K562 (cell line): ENCODE results near the gene ARHGAP22. TPM values are rescaled to one million over a fixed set of nuclear protein-coding genes. Genes with fewer than 3 reads are reported as not detected.

Source experiments
- CBX8 ChIP-seq: fragments of 200-600 bp; sonication (generic); IDR thresholded peaks from 2 replicates; pipeline ENCODE4 v1.6.1; 2012; ENCODE audit warnings: borderline replicate concordance, mixed run types, low read depth, mild to moderate bottlenecking, moderate library complexity, mixed read lengths, low read length, control low read depth, inconsistent platforms; ENCODE audit not compliant: poor library complexity, severe bottlenecking; ENCODE audit errors: extremely low read depth
- CEBPZ ChIP-seq: fragments of 150-350 bp; IDR thresholded peaks from 2 replicates; pipeline ENCODE4 v1.6.1; 2014; ENCODE audit warnings: low read depth, mild to moderate bottlenecking, low read length, borderline replicate concordance
- MYNN ChIP-seq, 2 experiments: sonication (generic); formaldehyde crosslinking in 1 of 2; IDR thresholded peaks; 2 replicates each; pipeline versions ENCODE4 v1.5.0 to v1.6.1; 2016 to 2020; ENCODE audit warnings: antibody characterized with exemption in 1 of 2, missing genetic modification reagents in 1 of 2
- SNAPC5 ChIP-seq: fragments of 250-450 bp; sonication (Bioruptor Pico); IDR thresholded peaks from 2 replicates; pipeline ENCODE4 v1.8.0; 2021; ENCODE audit warnings: moderate library complexity, mild to moderate bottlenecking, inconsistent platforms
- ZNF232 ChIP-seq: sonication (generic); formaldehyde crosslinking; IDR thresholded peaks from 2 replicates; pipeline ENCODE4 v1.8.0; 2022; ENCODE audit warnings: mild to moderate bottlenecking, missing genetic modification reagents
- ZNF740 ChIP-seq, 3 experiments: fragments of 200-800 bp in 1 of 3; sonication (Bioruptor generic) in 1 of 3; sonication (generic) in 1 of 3; formaldehyde crosslinking in 1 of 3; IDR thresholded peaks; 2 replicates each; pipeline versions ENCODE4 v1.6.1 to v1.8.0; 2016 to 2022; ENCODE audit warnings: mild to moderate bottlenecking in 2 of 3, missing compliant biosample characterization in 2 of 3, missing genetic modification characterization in 2 of 3, missing genetic modification reagents in 1 of 3
- polyA plus RNA-seq, 8 experiments: library from polyadenylated mRNA; depleted of rRNA in 4 of 8; stranded (reverse) in 5 of 8; unstranded in 3 of 8; fragments of >200 nt; fragmentation: Nextera tagmentation in 2 of 8; fragmentation: Illumina TruSeq in 1 of 8; extraction: Ambion mirVana in 2 of 8; extraction: Trizol in 1 of 8; gene quantifications; 2 replicates each; pipeline versions ENCODE4 v1.2.1 to v1.2.3, GENCODE V29; 2011 to 2014; ENCODE audit warnings: inconsistent platforms in 1 of 8, missing spikeins in 1 of 8
- total RNA-seq, 7 experiments: library from RNA; depleted of rRNA in 6 of 7; stranded (reverse); fragments of >200 nt in 6 of 7; fragmentation: Illumina TruSeq in 2 of 7; extraction: Trizol in 2 of 7; gene quantifications; 2 replicates each; pipeline versions ENCODE4 v1.2.1 to v1.2.3, GENCODE V29; 2011 to 2021; ENCODE audit warnings: low replicate concordance in 1 of 7

The ARHGAP22 gene
- total and polyA plus RNA-seq, 9 of the 15 experiments (the other 6 are each of a cell fraction or from before 2014, with no cell fraction given), result 1.3 to 28.1 (median 12.7) TPM

GRCh38 chr10:48604039-48604990, 558 bp downstream of the ARHGAP22 start (continued):
- TF ChIP-seq SNAPC5 (CRISPR knock-in tag), result no peak
- TF ChIP-seq MYNN (IDR thresholded peaks at IDR 0.05), result no peak
- TF ChIP-seq MYNN (CRISPR knock-in tag; IDR thresholded peaks at IDR 0.05), result no peak
- no peak for TF ChIP-seq ZNF232 (CRISPR knock-in tag)
- no peak for TF ChIP-seq ZNF740 (CRISPR knock-in tag; IDR thresholded peaks at IDR 0.05)
- no peak for TF ChIP-seq ZNF740 (tag; IDR thresholded peaks at IDR 0.05)
- no peak for TF ChIP-seq CBX8
- TF ChIP-seq CEBPZ, result no peak
